ENCODE results near the gene UBE2E2.
A peak's percentile ranks its signal among the peaks of the same experiment; 100 is the strongest.
"Not testable (repeated sequence)": the region's sequence is repeated elsewhere in the genome, so short reads cannot be mapped to it uniquely, and the experiment has no call there.

The UBE2E2 gene

DNA sequence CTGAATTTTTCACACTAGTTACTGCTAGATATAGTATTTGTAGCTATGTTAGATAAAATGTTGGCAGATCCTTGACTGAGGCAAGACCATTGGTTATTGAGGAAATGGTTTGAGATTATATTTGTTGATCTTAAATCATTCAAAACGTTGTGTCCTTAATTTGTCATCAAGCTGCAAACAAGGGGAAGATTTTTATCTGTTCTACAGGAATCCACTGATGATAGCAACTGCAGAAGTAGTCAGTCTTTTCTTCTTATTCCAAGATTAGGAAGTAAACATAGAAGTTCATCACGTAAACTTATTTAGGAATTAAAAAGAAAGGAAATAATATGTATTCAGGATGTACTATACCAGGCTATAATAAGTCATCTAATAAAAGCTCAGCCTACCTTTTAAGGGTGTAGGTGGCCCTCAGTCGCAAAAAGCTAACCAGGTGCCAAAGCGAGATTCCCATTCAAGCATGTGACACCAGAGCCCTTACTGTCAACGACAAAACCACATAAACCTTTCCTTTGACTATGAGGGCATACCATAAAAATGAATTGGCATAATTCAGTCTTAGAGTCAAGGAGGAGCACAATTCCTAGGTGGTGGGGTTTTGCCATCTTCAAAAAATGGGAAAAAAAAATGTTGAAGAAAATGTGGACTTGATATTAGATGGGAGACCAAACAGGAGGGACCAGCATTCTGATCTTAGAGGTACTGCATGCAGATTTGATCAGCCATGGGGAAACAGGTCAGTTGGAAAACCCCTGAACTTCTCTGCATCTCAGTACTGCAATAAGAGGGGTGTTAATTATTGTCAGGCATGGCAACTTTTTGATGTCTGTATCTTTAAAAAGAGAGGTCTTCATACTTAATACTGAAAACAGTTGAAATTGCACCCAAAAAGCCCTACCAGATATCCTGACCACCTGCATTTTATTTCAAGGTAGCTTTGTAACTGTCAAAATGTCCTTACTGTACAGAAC is 390.1 kb downstream of the UBE2E2 start:
- no peak for DNase-seq

- no peak for DNase-seq
Measured at GRCh38 chr3:23594066-23594465, 390.9 kb downstream of the UBE2E2 start.

DNA sequence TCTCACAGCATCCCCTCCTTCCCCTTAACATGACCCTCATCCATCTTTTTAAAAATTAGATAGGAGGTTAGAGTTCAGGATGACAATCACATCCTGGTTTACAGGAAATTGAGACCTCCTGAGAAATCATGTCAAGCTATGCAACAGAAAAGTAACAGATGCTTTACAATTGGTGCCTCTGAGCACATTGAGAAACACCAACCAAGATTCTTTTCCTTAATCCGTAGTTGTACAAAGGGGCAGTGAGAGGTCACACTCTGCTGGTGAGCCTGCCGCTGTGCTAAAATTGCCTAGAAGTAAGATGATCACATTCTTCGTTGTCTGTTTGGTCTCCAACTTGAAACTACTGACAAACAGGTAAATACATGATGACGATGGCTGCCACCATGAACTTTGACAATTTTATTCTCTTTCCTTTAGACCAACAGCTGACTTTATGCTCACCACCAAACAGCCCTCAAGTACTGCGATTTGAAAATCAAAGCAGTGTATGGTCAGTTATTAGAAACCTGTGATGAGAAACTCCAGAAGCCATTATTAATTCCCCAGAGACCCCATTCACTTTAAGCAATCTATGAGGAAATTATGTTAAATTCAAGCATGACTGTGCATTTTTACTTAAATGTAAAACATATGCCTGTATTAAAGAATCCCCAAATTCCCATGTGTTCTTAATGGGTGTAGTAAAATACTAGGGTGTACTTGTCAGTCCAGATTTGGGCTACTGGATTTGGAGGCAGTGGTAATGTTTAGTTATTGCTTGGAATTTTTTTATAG is 392.0 kb downstream of the UBE2E2 start:
- no peak for DNase-seq

DNA sequence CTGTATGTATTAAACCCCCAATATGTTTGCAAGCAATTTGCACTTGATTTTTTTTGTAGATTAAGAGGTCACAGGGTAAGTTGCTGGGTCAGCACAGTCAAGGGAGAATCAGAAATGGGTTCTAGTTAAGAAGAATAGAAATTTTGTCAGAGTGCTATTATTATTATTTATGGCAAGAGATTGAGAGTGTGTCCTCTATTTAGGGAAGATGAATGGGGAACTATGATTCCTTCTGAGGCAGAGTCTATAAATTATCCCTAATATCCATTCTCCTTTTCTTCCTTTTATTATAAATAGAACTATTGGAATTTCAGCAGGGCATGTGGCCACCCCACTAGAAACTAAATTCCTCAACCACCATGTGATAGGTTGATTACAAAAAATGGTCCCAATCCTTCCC is 392.7 kb downstream of the UBE2E2 start:
- no peak for DNase-seq

- no peak for DNase-seq
Measured at GRCh38 chr3:23600167-23600871, 397.2 kb downstream of the UBE2E2 start.

GRCh38 chr3:23601091-23601822 is 398.1 kb downstream of the UBE2E2 start:
- DNase-seq = no peak

- no peak for DNase-seq
Measured at GRCh38 chr3:23602971-23603370, 399.8 kb downstream of the UBE2E2 start.

DNA sequence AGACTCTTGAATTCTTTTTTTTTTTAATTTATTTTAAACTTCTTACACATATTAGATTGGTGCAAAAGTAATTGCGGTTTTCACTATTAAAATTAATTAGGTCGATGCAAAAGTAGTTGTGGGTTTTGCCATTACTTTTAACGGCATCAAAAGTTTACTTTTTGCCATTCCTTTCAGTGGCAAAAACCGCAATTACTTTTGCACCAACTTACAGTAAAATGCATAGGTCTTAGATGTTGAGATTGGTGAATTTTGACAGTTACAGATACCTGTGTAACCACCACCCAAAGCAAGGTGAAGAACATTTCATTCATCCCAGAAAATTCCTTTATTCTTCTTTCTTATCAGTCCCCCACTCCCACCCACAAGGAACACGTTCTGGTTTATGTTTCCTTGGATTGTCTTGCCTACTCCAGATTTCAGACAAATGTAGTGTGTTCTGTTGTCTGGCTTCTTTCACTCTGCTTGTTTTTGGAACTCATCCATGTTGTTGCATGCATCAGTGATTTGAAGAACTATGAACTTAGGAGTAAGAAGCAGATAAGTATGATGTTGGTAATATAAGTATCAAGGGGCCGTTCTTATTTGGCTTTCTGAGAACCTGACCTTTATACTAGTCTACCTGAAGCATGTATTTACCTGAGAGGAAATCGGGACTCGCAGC is 404.2 kb downstream of the UBE2E2 start:
- no peak for DNase-seq

- DNase-seq = no peak
Measured at GRCh38 chr3:23608650-23609049, 405.5 kb downstream of the UBE2E2 start.

- DNase-seq = peak; percentile 71 to 74
Measured at GRCh38 chr3:23611737-23612295, 408.7 kb downstream of the UBE2E2 start.

GRCh38 chr3:23612296-23612891 is 409.3 kb downstream of the UBE2E2 start:
- DNase-seq = no peak

GRCh38 chr3:23615068-23615467 is 411.9 kb downstream of the UBE2E2 start:
- no peak for DNase-seq

DNA sequence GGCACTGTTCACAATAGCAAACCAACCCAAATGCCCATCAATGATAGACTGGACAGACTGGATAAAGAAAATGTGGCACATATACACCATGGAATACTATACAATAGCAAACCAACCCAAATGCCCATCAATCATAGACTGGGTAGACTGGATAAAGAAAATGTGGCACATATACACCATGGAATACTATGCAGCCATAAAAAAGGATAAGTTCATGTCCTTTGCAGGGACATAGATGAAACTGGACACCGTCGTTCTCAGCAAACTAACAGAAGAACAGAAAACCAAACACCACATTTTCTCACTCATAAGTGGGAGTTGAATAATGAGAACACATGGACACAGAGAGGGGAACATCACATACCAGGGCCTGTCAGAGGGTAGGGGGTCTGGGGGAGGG is 415.3 kb downstream of the UBE2E2 start:
- not testable (repeated sequence) for DNase-seq

DNA sequence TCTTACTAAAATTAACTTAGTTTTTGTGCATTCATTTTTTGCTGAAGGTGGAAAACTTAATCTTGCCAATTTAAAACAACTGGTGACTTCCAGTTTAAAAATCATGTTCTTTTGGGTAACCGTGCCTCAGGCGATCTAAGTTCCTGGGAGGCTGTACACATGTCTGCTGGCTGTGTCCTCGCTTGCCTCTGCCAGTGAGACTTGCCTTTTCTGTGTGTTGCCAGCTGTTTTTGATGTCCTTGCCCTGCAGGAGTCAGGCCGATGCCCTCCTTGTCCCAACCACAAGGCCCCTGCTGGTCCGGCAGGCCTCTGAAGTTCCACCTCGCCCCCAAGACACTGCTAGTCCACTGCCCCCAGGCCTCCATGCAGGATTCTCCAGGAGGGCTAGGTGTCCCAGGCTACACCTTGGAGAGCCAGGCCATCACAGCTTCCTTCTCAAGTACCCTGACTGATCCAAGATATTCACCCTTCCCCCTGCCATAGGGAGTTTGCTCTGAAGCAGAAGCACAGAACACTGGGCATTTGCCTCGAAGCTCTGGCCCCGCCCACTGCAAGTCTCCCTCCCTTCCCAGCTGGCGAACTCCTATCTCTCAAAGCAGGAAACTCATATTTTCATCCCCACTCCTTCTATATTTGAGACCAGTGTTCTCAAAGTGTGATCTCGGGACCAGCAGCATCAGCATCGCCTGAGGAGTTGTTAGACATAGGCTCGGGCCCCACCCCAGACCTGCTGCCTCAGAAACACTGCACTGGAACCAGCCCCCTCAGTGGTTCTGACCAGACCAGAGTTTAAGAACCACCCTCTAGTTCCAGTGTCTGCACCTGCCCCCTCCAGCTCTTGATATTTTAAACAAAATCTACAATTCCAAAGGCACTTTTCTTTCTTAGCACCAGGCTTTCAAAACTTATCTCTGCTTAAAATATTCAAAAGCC is 416.8 kb downstream of the UBE2E2 start:
- no peak for DNase-seq

GRCh38 chr3:23620638-23621015 is 417.5 kb downstream of the UBE2E2 start:
- no peak for DNase-seq

GRCh38 chr3:23623844-23624243 is 420.7 kb downstream of the UBE2E2 start:
- DNase-seq = no peak

DNA sequence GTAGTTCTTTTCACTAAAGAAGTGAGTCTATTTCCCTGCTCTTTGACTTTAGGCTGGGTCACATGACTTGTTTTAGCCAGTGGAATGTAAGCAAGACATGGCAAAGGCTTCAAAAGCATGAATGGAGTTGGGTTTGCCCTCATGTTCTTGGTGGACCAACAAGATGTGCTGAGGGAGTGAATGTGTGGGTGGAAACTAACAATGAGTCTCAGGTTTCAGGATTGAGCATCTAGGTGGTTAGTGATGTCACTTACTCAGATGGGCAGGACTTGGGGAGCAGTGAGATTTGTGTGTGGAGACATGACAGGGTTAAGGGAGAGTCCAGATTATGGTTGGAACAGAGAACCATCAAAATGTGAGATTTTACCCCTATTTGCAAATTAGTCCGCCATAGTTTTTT is 421.2 kb downstream of the UBE2E2 start:
- no peak for DNase-seq

GRCh38 chr3:23626442-23626841 is 423.3 kb downstream of the UBE2E2 start:
- DNase-seq = no peak

GRCh38 chr3:23629181-23629894 is 426.2 kb downstream of the UBE2E2 start:
- no peak for DNase-seq

All from hippocampal formation (tissue), 2 donors.